ENCODE measurements around the gene ZNF273. TPM values are rescaled to one million over a fixed set of nuclear protein-coding genes. Genes with fewer than 3 reads are reported as not detected.
"Not testable (repeated sequence)": the region's sequence is repeated elsewhere in the genome, so short reads cannot be mapped to it uniquely, and the experiment has no call there.

Gene ZNF273
- polyA plus RNA-seq, 6 donors from 2014 or later: 10.0 to 18.0 (median 12.6) TPM

GRCh38 chr7:64946772-64947171 lies 43.7 kb downstream of the ZNF273 start:
- DNase-seq (no peak), ATAC-seq (ENCODE audit: low read depth in 2 of 2) (peak; percentile 32 to 53)
- H3K36me3 Mint-ChIP-seq: no peaks in the 10 kb centered on the region
- H3K9me3 Mint-ChIP-seq: peaks cover 0 to 2% (median 0%) of the 10 kb centered on the region in 7 donors
- peaks cover 0 to 17% (median 2%) of the 10 kb centered on the region in 3 donors for H3K4me1 Mint-ChIP-seq
- H3K4me3 Mint-ChIP-seq: peak overlapping the region in 7 of 8 donors; percentile 9 to 77 (median 57)
- peak overlapping the region in 1 of 6 donors; percentile 1 for H3K27ac Mint-ChIP-seq
- H3K27me3 Mint-ChIP-seq: peaks cover 42 to 73% (median 45%) of the 10 kb centered on the region in 3 donors

DNA sequence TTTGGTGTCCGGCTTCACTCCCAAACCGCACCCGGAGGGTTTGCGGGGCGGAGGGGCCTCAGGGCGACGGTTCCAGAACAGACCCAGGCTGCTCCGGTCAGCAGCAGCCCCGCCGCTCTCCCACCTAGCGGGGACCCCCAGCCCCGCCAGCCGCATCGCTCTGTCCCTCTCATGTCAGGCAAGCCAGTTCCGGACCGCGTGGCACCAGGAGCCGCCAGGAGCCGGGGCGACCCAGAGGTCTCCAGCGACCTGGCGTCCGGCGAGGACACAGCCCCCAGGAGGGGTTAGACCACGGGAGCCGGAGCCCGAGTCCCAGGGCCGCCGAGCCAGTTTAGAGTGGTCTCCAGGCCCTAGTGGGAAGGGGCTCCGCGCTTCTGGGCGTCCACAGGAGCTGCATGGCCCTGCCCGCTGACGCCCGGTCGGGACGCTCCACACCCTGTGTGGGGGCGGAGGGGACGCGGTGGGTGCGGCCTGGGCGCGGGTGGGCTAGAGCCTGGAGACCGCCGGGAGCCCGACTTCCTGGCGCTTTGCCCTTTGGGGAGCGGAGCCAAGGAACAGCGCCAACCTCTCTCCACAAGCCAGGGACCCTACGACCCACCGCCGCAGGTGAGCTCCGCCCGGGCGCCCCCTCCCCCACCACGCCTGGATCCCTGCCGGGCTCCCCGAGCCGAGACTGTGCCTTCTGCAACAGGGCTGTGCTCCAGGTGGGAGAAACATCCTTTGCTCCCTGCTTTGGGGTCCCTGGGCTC lies 44.4 kb downstream of the ZNF273 start:
- peaks cover 0 to 17% (median 2%) of the 10 kb centered on the region in 3 donors for H3K4me1 Mint-ChIP-seq
- no peak for DNase-seq
- no peak overlapping the region for H3K27ac Mint-ChIP-seq
- peak in 1 of 2 donors; percentile 16 for ATAC-seq (ENCODE audit: low read depth in 2 of 2)
- H3K36me3 Mint-ChIP-seq: no peaks in the 10 kb centered on the region
- H3K9me3 Mint-ChIP-seq: peaks cover 0 to 2% (median 0%) of the 10 kb centered on the region in 7 donors
- H3K27me3 Mint-ChIP-seq: peaks cover 42 to 73% (median 45%) of the 10 kb centered on the region in 3 donors
- H3K4me3 Mint-ChIP-seq: peak overlapping the region in 6 of 8 donors; percentile 20 to 77 (median 65)

DNA sequence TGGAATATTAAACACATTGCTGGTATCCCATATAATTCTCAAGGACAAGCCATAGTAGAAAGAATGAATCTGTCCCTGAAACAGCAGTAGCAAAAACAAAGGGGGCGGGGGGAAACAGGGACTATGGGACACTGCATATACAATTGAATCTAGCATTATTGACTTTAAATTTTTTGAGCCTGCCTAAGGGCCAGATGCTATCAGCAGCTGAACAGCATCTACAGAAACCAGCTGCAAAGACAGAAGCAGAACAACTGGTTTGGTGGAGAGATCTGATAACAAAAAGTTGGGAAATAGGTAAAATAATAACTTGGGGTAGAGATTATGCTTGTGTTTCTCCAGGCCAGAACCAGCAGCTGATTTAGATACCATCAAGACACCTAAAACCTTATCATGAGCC lies 45.7 kb downstream of the ZNF273 start:
- not testable (repeated sequence) for H3K36me3 Mint-ChIP-seq; H3K4me3 Mint-ChIP-seq; DNase-seq; H3K9me3 Mint-ChIP-seq; H3K27ac Mint-ChIP-seq; ATAC-seq (ENCODE audit: low read depth in 2 of 2)
- Mint-ChIP-seq H3K27me3 (peaks cover 41 to 64% (median 45%) of the 10 kb centered on the region in 3 donors), H3K4me1 (peaks cover 0 to 17% (median 2%) of the 10 kb centered on the region in 3 donors)

DNA sequence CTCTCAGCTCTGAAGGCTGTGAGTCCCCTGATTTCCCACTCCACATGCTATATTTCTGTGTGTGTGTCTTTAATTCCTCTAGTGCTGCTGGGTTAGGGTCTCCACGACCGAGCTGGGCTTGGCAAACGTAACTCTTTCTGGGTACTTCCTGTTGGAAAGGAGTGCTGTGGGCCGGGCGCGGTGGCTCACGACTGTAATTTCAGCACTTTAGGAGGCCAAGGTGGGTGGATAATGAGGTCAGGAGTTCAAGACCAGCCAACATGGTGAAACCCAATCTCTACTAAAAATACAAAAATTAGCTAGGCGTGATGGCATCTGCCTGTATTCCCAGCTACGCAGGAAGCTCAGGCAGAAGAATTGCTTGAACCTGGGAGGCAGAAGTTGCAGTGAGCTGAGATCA lies 47.6 kb downstream of the ZNF273 start:
- H3K4me3 Mint-ChIP-seq; ATAC-seq (ENCODE audit: low read depth in 2 of 2); H3K27ac Mint-ChIP-seq; H3K36me3 Mint-ChIP-seq; H3K9me3 Mint-ChIP-seq; DNase-seq: not testable (repeated sequence)
- Mint-ChIP-seq H3K27me3 (peaks cover 26 to 47% (median 41%) of the 10 kb centered on the region in 3 donors), H3K4me1 (peaks cover 0 to 17% (median 2%) of the 10 kb centered on the region in 3 donors)

GRCh38 chr7:64951250-64951848 lies 48.3 kb downstream of the ZNF273 start:
- ATAC-seq (ENCODE audit: low read depth in 2 of 2): peak; percentile 40 to 67
- H3K36me3 Mint-ChIP-seq: no peaks in the 10 kb centered on the region
- DNase-seq: peak; percentile 43
- H3K9me3 Mint-ChIP-seq: peaks cover 0 to 3% (median 0%) of the 10 kb centered on the region in 7 donors
- peaks cover 0 to 17% (median 2%) of the 10 kb centered on the region in 3 donors for H3K4me1 Mint-ChIP-seq
- no peak overlapping the region for H3K27ac Mint-ChIP-seq
- peaks cover 22 to 41% (median 34%) of the 10 kb centered on the region in 3 donors for H3K27me3 Mint-ChIP-seq
- H3K4me3 Mint-ChIP-seq: no peak overlapping the region

DNA sequence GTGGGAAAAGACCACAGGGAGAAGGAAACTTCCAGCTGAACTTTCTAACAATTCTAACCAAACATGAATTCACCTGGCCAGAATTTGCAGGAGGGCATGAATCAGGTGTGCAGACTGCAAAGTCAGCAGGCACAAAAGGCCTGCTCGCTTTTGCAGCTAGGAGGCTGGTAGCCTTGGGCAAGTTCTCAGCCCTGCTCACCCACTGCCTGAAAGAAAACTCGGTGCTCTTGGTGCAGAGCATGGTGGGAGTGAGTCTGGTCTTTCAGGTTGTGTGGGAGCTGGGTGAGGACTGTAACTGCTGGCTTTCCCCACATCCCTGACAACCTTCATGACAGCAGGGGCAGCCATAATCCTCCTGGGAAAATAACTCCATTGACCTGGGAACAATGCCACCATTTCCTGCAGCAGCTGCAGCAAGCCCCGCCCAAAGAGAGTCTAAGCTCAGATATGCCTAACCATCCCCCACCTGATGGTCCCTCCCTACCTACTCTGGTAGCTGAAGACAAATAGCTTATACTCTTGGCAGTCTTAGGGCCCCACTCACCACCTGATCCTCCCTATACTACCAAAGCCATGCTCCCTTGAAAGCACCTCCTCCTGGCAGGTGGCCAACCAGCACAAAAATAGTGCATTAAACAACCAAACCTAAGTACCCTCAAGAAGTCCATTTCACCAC lies 56.1 kb downstream of the ZNF273 start:
- ATAC-seq (ENCODE audit: low read depth in 2 of 2): no peak
- peaks cover 13 to 32% of the 10 kb centered on the region in 2 donors for H3K36me3 Mint-ChIP-seq

GRCh38 chr7:64965594-64965993 lies 62.5 kb downstream of the ZNF273 start:
- DNase-seq (no peak), ATAC-seq (ENCODE audit: low read depth in 2 of 2) (no peak)
- Mint-ChIP-seq H3K27me3 (no peaks in the 10 kb centered on the region), H3K27ac (no peak overlapping the region), H3K9me3 (peaks cover 5 to 54% (median 36%) of the 10 kb centered on the region in 7 donors), H3K4me1 (no peaks in the 10 kb centered on the region), H3K36me3 (peaks cover 4 to 17% of the 10 kb centered on the region in 2 donors), H3K4me3 (no peak overlapping the region)

More for the DNA sequence above, 56.1 kb downstream of the ZNF273 start:
- no peak for DNase-seq
- H3K27ac Mint-ChIP-seq: no peak overlapping the region
- H3K9me3 Mint-ChIP-seq: peaks cover 5 to 46% (median 25%) of the 10 kb centered on the region in 7 donors
- no peaks in the 10 kb centered on the region for H3K4me1 Mint-ChIP-seq
- H3K4me3 Mint-ChIP-seq: peak overlapping the region in 2 of 8 donors; percentile 64 to 74
- no peaks in the 10 kb centered on the region for H3K27me3 Mint-ChIP-seq

DNA sequence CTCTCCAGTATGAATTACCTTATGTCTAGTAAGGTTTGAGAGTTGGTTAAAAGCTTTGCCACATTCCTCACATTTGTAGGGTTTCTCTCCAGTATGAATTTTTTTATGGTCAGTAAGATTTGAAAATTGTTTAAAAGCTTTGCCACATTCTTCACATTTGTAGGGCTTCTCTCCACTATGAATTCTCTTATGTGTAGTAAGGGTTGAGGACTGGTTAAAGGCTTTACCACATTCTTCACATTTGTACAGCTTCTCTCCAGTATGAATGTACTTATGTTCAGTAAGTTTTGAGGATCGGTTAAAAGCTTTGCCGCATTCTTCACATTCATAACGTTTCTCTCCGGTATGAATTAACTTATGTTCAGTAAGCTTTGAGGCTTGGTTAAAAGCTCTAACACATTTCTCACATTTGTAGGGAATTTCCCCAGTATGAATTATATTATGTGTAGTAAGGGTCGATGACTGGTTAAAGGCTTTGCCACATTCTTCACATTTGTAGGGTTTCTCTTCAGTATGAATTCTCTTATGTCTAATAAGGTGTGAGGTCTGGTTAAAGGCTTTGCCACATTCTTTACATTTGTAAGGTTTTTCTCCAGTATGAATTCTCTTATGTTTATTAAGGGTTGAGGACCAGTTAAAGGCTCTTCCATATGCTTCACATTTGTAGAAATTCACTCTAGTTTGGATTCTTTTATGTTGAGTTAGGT lies 75.6 kb downstream of the ZNF273 start:
- Mint-ChIP-seq H3K4me1 (peaks cover 0 to 6% (median 0%) of the 10 kb centered on the region in 3 donors), H3K36me3 (peaks cover 54 to 60% of the 10 kb centered on the region in 2 donors), H3K9me3 (peaks cover 4 to 93% (median 76%) of the 10 kb centered on the region in 7 donors), H3K27ac (no peak overlapping the region), H3K27me3 (no peaks in the 10 kb centered on the region), H3K4me3 (no peak overlapping the region)
- DNase-seq (no peak), ATAC-seq (ENCODE audit: low read depth in 2 of 2) (no peak)

Other genes starting within 250 kb of the ZNF273 start
- 10 to 100 TPM; 13.6 to 37.3 (median 23.6) TPM for gene ZNF107, start 237.1 kb upstream of the ZNF273 start, polyA plus RNA-seq (ENCODE audit: low read depth in 6 of 6)
- 10 to 100 TPM; 12.9 to 24.5 (median 21.6) TPM for gene ZNF138, start 108.8 kb upstream of the ZNF273 start, polyA plus RNA-seq (ENCODE audit: low read depth in 6 of 6)
- 1 to 10 TPM in 5 of 6 donors, under 1 TPM in 1; 0.46 to 5.4 (median 3.4) TPM for gene ZNF117, start 87.8 kb downstream of the ZNF273 start, polyA plus RNA-seq (ENCODE audit: low read depth in 6 of 6)
- 10 to 100 TPM in 2 of 6 donors, 1 to 10 TPM in 4; 4.3 to 19.3 (median 9.5) TPM for gene ERV3-1, start 103.4 kb downstream of the ZNF273 start, polyA plus RNA-seq (ENCODE audit: low read depth in 6 of 6)